BE2C (cell line): ENCODE data around the gene LY86.

ENCODE experiments used
- DNase-seq: peaks from one replicate; pipeline ENCODE4 v3.0.0-alpha.2; 2020
- H3K27me3 ChIP-seq: fragments of 250-450 bp; sonication (Bioruptor Pico); 2 replicates; pipeline ENCODE4 v1.5.1; 2020; ENCODE audit warnings: mild to moderate bottlenecking
- H3K36me3 ChIP-seq: fragments of 250-450 bp; sonication (Bioruptor Pico); 2 replicates; pipeline ENCODE4 v1.5.1; 2020; ENCODE audit warnings: mild to moderate bottlenecking
- H3K4me1 ChIP-seq: fragments of 250-450 bp; sonication (Bioruptor Pico); 2 replicates; pipeline ENCODE4 v1.5.1; 2020
- H3K4me3 ChIP-seq: 2 replicates; pipeline ENCODE4 v1.5.1; 2011; ENCODE audit warnings: low read depth, low read length
- H3K9me3 ChIP-seq: fragments of 250-450 bp; sonication (Bioruptor Pico); 2 replicates; pipeline ENCODE4 v1.5.1; 2020
- TF ChIP-seq, protein P1 (sequence below): IDR thresholded peaks from 2 replicates; pipeline ENCODE4 v1.5.1; 2012; ENCODE audit warnings: mild to moderate bottlenecking, low read depth, low read length

Gene LY86

DNA sequence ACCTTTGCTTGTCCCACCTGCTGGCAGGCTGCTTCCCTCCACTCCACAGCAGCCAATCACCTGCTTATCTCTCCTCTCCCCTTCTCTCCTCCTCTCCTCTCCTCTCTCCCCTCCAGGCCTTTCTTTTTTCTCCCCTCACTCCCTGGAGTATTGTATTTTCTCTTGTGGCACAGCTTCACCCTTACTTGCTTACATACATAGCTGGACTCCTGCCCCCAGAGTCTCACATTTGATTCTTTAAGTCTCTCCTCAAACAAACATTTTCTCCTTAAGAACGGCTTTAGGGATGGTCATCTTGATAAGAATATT is 3.6 kb upstream of the LY86 start:
- Histone ChIP-seq H3K4me1 (no peaks in the 10 kb centered on the region), H3K9me3 (no peaks in the 10 kb centered on the region), H3K36me3 (no peaks in the 10 kb centered on the region), H3K27me3 (no peaks in the 10 kb centered on the region), H3K4me3 (no peak overlapping the region)
- TF ChIP-seq, protein P1, sequence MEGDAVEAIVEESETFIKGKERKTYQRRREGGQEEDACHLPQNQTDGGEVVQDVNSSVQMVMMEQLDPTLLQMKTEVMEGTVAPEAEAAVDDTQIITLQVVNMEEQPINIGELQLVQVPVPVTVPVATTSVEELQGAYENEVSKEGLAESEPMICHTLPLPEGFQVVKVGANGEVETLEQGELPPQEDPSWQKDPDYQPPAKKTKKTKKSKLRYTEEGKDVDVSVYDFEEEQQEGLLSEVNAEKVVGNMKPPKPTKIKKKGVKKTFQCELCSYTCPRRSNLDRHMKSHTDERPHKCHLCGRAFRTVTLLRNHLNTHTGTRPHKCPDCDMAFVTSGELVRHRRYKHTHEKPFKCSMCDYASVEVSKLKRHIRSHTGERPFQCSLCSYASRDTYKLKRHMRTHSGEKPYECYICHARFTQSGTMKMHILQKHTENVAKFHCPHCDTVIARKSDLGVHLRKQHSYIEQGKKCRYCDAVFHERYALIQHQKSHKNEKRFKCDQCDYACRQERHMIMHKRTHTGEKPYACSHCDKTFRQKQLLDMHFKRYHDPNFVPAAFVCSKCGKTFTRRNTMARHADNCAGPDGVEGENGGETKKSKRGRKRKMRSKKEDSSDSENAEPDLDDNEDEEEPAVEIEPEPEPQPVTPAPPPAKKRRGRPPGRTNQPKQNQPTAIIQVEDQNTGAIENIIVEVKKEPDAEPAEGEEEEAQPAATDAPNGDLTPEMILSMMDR: no peak
- DNase-seq: no peak

DNA sequence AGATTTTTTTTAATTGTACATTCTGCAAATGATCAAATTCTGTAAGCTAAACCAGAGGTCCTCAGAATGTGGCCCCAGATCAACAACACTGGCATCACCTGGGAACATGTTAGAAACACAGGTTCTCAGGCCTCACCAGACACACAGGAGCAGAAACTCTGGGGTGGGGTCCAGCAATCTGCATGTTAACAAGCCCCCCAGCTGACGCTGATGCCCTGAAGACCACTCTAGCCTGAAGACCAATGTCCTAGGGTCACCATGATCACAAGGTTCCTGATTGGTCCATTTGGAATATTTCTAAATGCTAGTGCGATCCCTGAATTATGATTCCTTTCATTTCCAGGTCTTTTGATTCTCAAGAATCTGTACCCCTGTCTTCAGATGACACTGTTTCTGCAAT is 2.4 kb upstream of the LY86 start:
- no peaks in the 10 kb centered on the region for H3K36me3 ChIP-seq
- no peaks in the 10 kb centered on the region for H3K4me1 ChIP-seq
- no peaks in the 10 kb centered on the region for H3K9me3 ChIP-seq
- TF ChIP-seq, protein P1: no peak
- no peaks in the 10 kb centered on the region for H3K27me3 ChIP-seq
- H3K4me3 ChIP-seq: no peak overlapping the region
- DNase-seq: no peak

DNA sequence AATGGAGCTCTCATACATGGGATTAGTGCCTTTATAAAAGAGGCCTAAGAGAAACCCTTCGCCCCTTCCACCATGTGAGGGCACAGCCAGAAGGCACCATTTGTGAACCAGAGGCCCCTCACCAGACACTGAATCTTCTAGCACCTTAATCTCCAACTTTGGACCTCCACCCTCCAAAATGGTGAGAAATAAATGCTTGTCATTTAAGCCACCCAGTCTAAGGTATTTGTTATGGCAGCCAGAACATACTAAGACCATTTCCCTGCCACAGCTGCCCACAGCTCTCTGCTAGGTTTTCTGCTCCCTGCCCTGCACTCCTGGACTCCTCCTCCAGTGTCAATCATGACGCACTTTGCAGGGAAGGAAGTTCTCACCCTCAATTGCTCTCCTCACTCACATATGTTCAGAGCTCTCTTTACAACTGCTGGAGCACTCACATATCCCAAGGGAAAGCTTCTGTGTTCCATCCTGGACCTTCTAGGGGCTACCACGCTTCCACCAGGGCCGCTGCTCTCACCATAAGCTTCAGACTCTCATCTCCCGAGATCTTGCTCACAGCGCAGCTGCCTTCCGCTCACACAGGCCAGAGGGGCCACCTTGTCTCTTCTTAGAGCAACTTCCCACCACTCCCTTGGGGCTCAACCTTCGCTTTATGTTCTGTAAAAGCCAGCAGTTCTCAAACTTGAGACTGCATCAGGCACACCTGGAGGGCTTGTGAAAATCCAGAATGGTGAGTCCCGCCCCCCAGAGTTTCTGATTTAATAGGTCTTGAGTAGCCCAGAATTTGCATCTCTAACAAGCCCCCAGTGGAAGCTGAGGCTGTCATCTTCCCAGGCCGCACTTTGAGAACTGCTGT is 1.6 kb upstream of the LY86 start:
- TF ChIP-seq, protein P1: no peak
- no peaks in the 10 kb centered on the region for H3K9me3 ChIP-seq
- no peaks in the 10 kb centered on the region for H3K36me3 ChIP-seq
- DNase-seq: no peak
- H3K4me3 ChIP-seq: no peak overlapping the region
- H3K27me3 ChIP-seq: no peaks in the 10 kb centered on the region
- no peaks in the 10 kb centered on the region for H3K4me1 ChIP-seq

DNA sequence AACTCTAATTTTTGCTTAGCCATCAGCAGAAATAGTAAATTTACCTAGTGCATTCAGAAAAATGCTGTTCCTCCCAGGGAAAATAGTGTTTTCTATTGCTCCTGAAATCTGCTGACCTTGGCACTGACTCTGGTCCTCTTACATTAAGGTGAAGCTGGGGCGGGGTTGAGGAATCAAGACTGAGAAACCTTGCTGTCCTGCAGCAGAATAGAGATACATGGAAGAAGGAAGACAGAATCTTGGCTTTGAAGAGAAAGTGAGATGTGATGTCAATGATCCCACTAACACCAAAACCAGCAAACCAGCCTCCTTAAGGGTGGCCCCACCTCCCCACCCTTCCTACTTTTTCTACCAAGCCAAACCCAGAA is 840 bp upstream of the LY86 start:
- TF ChIP-seq, protein P1: no peak
- H3K4me3 ChIP-seq: no peak overlapping the region
- H3K27me3 ChIP-seq: no peaks in the 10 kb centered on the region
- H3K9me3 ChIP-seq: no peaks in the 10 kb centered on the region
- no peak for DNase-seq
- H3K36me3 ChIP-seq: no peaks in the 10 kb centered on the region
- no peaks in the 10 kb centered on the region for H3K4me1 ChIP-seq

DNA sequence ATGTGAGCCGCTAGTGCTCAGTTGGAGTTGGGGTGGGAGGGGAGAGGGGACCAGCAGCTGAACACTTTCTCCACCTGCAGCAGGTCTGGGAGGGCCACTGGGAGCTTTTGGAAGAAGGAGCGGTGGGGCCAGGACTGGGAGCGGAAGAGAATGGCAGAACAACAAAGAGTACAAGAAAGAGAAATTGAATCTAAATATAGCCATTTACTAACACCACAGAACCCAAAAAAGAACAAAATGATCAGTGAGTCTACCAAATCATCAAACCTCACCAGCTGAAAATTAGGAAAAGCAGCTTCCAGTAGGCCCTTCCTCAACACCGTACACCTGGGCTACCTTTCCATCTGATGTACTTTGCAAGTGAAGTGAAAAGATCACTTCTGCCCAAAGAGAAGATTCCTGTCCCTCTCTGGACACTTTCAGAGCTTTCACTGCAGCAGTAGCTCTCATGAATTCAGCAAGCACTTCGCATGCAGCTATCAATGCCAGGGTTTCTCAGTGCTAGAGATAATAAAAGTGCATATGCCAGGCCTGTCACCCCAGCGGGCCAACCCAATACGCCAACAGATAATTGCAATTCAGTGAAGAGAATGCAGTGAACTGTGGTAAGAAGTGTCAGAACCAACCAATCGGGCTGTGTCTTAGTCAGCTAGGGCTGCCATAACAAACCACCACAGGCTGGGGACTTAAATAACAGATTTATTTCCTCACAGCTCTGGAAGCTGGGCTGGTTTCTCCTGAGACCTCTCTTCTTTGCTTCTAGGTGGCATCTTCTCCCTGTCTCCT is 597 bp downstream of the LY86 start:
- Histone ChIP-seq H3K9me3 (no peaks in the 10 kb centered on the region), H3K4me3 (no peak overlapping the region), H3K27me3 (no peaks in the 10 kb centered on the region), H3K36me3 (no peaks in the 10 kb centered on the region), H3K4me1 (no peaks in the 10 kb centered on the region)
- TF ChIP-seq, protein P1: no peak
- DNase-seq: no peak

DNA sequence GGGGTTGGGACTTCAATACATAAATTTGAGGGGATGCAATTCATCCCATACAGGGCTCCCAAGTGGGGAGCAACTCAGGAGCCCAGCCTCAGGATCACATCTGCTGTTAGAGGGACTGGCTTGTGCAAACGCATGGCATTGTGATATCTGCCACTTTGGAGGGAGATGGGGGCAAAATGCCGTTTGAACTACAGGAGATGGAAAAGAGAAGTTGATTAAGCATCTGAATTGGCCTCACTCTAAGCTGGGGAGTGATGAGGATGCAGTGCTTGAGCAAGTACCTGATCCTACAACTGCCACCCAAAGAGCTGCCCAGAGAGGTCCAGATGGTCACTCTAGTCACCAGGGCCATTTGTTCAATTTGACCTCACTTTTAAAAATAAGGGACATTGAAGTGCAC is 2.0 kb downstream of the LY86 start:
- no peaks in the 10 kb centered on the region for H3K36me3 ChIP-seq
- TF ChIP-seq, protein P1: no peak
- no peaks in the 10 kb centered on the region for H3K27me3 ChIP-seq
- no peaks in the 10 kb centered on the region for H3K9me3 ChIP-seq
- no peak overlapping the region for H3K4me3 ChIP-seq
- no peak for DNase-seq
- no peaks in the 10 kb centered on the region for H3K4me1 ChIP-seq
